Adrenal gland (tissue), 5 donors: ENCODE data around the gene CPNE4.

ENCODE experiments used
- POLR2A ChIP-seq, 2 donors: fragments of 450-650 bp; IDR thresholded peaks; one replicate each; pipeline ENCODE4 v1.6.1; 2017; ENCODE audit warnings: antibody characterized with exemption in 2 of 2, mild to moderate bottlenecking in 2 of 2, moderate library complexity in 1 of 2
- TF ChIP-seq, protein P1 (sequence below), 6 experiments: fragments of 450-650 bp in 4 of 6; fragments of 200-600 bp in 2 of 6; sonication (generic) in 1 of 6; IDR thresholded peaks; 1 replicate in 5 of 6; 2 replicates in 1 of 6; pipeline versions ENCODE4 v1.5.1 to v1.8.0; 2016 to 2021; ENCODE audit warnings: antibody characterized with exemption in 6 of 6, mild to moderate bottlenecking in 2 of 6, moderate library complexity in 1 of 6
- donor health status: DM: no; HTN: no; CAD: no.

DNA sequence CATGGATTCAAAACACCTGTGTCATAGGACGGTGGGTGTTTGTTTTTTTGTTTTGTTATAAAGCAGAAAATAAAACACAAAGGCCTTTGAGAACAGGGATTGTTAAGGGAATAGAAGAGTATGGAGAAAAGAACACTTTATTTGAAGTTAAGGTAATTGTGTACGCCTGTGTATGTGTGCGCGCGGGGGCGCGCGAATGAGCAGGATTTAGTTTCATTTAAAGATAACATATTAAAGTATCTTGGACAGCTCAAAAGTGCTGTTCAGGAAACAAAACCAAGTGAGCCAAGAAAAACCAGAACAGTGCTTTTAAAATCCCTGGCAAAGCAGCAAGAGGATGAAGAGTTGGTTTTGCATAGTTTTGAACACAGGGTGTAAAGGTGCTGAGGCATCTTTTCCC lies 1.9 kb downstream of the CPNE4 start:
- TF ChIP-seq, protein P1, sequence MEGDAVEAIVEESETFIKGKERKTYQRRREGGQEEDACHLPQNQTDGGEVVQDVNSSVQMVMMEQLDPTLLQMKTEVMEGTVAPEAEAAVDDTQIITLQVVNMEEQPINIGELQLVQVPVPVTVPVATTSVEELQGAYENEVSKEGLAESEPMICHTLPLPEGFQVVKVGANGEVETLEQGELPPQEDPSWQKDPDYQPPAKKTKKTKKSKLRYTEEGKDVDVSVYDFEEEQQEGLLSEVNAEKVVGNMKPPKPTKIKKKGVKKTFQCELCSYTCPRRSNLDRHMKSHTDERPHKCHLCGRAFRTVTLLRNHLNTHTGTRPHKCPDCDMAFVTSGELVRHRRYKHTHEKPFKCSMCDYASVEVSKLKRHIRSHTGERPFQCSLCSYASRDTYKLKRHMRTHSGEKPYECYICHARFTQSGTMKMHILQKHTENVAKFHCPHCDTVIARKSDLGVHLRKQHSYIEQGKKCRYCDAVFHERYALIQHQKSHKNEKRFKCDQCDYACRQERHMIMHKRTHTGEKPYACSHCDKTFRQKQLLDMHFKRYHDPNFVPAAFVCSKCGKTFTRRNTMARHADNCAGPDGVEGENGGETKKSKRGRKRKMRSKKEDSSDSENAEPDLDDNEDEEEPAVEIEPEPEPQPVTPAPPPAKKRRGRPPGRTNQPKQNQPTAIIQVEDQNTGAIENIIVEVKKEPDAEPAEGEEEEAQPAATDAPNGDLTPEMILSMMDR (IDR thresholded peaks at IDR 0.05): no peak
- TF ChIP-seq POLR2A (IDR thresholded peaks at IDR 0.05): no peak
